ENCODE measurements around the gene IGSF22.

IGSF22 gene

GRCh38 chr11:18743365-18743764, 17.4 kb upstream of the IGSF22 start:
- FAIRE-seq = no peak

GRCh38 chr11:18741783-18742182, 15.8 kb upstream of the IGSF22 start:
- FAIRE-seq = no peak

- FAIRE-seq = no peak
These were observed 13.7 kb upstream of the IGSF22 start for GRCh38 chr11:18739685-18740084.

- FAIRE-seq = no peak
These were observed 11.7 kb upstream of the IGSF22 start for GRCh38 chr11:18737642-18738041.

- no peak for FAIRE-seq
These were observed 10.7 kb upstream of the IGSF22 start for GRCh38 chr11:18736590-18737148.

- no peak for FAIRE-seq
These were observed 7.2 kb upstream of the IGSF22 start for GRCh38 chr11:18733202-18733601.

- FAIRE-seq = peak; percentile 62
These were observed 6.2 kb upstream of the IGSF22 start for GRCh38 chr11:18731949-18732821.

GRCh38 chr11:18731441-18731840, 5.5 kb upstream of the IGSF22 start:
- FAIRE-seq = no peak

- FAIRE-seq = no peak
These were observed 4.0 kb upstream of the IGSF22 start for GRCh38 chr11:18730020-18730419.

- FAIRE-seq = no peak
These were observed 3.4 kb upstream of the IGSF22 start for GRCh38 chr11:18729426-18729825.

GRCh38 chr11:18728658-18729057, 2.7 kb upstream of the IGSF22 start:
- FAIRE-seq = no peak

GRCh38 chr11:18727479-18728236, 1.7 kb upstream of the IGSF22 start:
- no peak for FAIRE-seq

GRCh38 chr11:18723991-18724390, 2.0 kb downstream of the IGSF22 start:
- peak; percentile 65 for FAIRE-seq

- FAIRE-seq = no peak
These were observed 3.7 kb downstream of the IGSF22 start for GRCh38 chr11:18722293-18722637.

GRCh38 chr11:18721561-18722292, 4.3 kb downstream of the IGSF22 start:
- no peak for FAIRE-seq

GRCh38 chr11:18720808-18721560, 5.0 kb downstream of the IGSF22 start:
- no peak for FAIRE-seq

GRCh38 chr11:18720091-18720807, 5.7 kb downstream of the IGSF22 start:
- FAIRE-seq = no peak

GRCh38 chr11:18715476-18715875, 10.5 kb downstream of the IGSF22 start:
- no peak for FAIRE-seq

- FAIRE-seq = no peak
These were observed 11.6 kb downstream of the IGSF22 start for GRCh38 chr11:18714443-18714780.

- FAIRE-seq = no peak
These were observed 12.1 kb downstream of the IGSF22 start for GRCh38 chr11:18713646-18714442.

GRCh38 chr11:18710545-18710944, 15.4 kb downstream of the IGSF22 start:
- no peak for FAIRE-seq

All from islet of Langerhans (tissue), 1 donor.